ENCODE measurements around the gene MAST3. TPM values are rescaled to one million over a fixed set of nuclear protein-coding genes. Genes with fewer than 3 reads are reported as not detected.

MAST3 gene
- polyA plus RNA-seq, 1 experiment, result 2.8 TPM

DNA sequence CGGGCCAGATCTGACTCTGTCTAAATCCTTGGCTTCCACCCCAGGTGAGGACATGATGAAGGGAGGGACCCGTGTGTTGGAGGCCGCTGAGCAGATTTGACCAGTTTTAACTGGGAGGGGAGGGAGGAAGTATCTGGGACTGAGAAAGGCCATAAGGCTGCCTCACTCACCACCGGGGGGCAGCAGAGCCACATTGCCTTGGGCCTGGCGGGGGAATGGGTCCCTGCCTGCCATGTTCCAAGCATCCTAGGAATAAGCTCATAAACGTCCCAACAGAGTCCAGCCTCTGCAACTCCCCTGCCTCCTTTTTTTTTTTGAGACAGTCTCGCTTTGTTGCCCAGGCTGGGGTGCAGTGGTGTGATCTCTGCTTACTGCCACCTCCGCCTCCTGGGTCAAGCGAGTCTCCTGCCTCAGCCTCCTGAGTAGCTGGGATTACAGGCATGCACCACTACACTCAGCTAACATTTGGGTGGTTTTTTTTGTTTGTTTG, 15.5 kb downstream of the MAST3 start:
- no peak for DNase-seq (ENCODE audit: low read depth)
- CTCF ChIA-PET, result interaction anchor here (0.6 to 1.6 kb wide), 20 partner anchors 9 to 166 kb away, joined by 3 to 10 read pairs (median 4); partner anchors contain the start of genes MAST3 and MPV17L2
- Histone ChIP-seq H3K27me3 (ENCODE audit: control insufficient read depth, insufficient read depth, low read length) (no peaks in the 10 kb centered on the region), H3K4me3 (ENCODE audit: low read depth, low read length) (no peak overlapping the region), H3K36me3 (ENCODE audit: control insufficient read depth, insufficient read depth, low read length) (peaks cover 3% of the 10 kb centered on the region)
- TF ChIP-seq, protein P1, sequence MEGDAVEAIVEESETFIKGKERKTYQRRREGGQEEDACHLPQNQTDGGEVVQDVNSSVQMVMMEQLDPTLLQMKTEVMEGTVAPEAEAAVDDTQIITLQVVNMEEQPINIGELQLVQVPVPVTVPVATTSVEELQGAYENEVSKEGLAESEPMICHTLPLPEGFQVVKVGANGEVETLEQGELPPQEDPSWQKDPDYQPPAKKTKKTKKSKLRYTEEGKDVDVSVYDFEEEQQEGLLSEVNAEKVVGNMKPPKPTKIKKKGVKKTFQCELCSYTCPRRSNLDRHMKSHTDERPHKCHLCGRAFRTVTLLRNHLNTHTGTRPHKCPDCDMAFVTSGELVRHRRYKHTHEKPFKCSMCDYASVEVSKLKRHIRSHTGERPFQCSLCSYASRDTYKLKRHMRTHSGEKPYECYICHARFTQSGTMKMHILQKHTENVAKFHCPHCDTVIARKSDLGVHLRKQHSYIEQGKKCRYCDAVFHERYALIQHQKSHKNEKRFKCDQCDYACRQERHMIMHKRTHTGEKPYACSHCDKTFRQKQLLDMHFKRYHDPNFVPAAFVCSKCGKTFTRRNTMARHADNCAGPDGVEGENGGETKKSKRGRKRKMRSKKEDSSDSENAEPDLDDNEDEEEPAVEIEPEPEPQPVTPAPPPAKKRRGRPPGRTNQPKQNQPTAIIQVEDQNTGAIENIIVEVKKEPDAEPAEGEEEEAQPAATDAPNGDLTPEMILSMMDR (IDR thresholded peaks at IDR 0.05; ENCODE audit: insufficient read depth, low read depth, low read length), result peak; percentile 96
- POLR2A ChIA-PET, result interaction anchor here (0.6 to 0.7 kb wide), 2 partner anchors 39 to 103 kb away, joined by 3 to 4 read pairs; no protein-coding TSS in a partner anchor

DNA sequence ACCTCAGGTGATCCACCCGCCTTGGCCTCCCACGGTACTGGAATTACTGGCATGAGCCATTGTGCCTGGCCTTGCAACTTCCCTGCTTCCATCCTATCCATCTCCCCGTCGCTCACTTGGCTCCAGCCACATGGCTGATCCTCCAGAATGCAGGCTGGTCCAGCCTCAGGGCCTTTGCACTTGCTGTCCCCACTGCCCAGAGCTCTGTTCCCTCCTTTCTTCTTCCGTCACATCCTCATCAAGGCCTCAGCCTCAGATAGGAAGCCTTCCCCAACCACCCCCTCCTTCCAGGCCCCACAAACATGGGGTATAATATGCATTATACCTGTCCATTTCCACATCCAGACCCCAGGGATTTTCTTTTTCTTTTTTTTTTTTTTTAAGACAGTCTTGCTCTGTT, 16.2 kb downstream of the MAST3 start:
- Histone ChIP-seq H3K27me3 (ENCODE audit: control insufficient read depth, insufficient read depth, low read length) (no peaks in the 10 kb centered on the region), H3K36me3 (ENCODE audit: control insufficient read depth, insufficient read depth, low read length) (peaks cover 3% of the 10 kb centered on the region), H3K4me3 (ENCODE audit: low read depth, low read length) (no peak overlapping the region)
- DNase-seq (ENCODE audit: low read depth), result no peak
- POLR2A ChIA-PET, result no interaction called here
- TF ChIP-seq, protein P1 (IDR thresholded peaks at IDR 0.05; ENCODE audit: insufficient read depth, low read depth, low read length), result no peak
- CTCF ChIA-PET, result interaction anchor here (0.7 to 1.4 kb wide), 10 partner anchors 9 to 138 kb away, joined by 3 to 10 read pairs (median 6); partner anchors contain the start of gene MAST3

DNA sequence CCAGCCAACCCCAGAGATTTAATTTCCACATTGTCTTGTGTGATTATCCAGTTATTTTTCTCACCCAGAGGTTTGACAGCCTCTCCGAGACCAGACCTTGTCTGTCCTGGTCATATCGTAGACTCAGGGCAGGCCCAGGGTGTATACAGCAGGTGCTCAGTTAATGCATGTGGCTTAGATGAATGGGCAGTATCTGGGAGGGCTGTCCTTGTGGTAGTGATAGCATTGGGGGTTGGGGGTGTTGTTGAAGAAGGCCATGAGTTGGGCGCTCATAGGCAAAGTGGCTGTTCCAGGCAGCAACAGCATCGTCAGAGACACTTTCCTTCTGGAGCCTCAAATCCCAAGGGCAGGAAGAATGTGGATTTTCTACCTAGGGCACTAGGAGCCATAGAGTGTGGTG, 16.9 kb downstream of the MAST3 start:
- TF ChIP-seq, protein P1 (IDR thresholded peaks at IDR 0.05; ENCODE audit: insufficient read depth, low read depth, low read length), result no peak
- peaks cover 3% of the 10 kb centered on the region for H3K36me3 ChIP-seq (ENCODE audit: control insufficient read depth, insufficient read depth, low read length)
- POLR2A ChIA-PET, result no interaction called here
- H3K27me3 ChIP-seq (ENCODE audit: control insufficient read depth, insufficient read depth, low read length), result no peaks in the 10 kb centered on the region
- CTCF ChIA-PET, result interaction anchor here (1.4 kb wide), 1 partner anchor 17 kb away, joined by 6 read pairs; the partner anchor contains the start of gene MAST3
- H3K4me3 ChIP-seq (ENCODE audit: low read depth, low read length), result no peak overlapping the region
- DNase-seq (ENCODE audit: low read depth), result no peak

DNA sequence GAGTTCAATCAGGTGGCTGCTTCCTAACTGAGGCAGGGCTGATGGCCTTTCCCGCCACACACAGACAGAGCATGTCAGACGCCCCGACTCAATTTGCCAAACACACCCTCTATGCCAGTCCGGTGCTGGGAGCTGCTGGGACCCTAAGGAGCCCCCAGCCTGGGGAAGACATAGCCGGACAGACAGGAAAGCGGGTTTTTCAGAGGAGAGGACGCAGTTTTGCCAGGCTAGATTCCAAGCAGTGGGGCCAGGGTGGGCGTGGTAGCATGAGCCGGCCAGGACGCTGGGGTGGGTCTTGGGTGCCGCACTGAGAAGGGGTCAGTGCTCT, 19.8 kb downstream of the MAST3 start:
- peaks cover 4% of the 10 kb centered on the region for H3K36me3 ChIP-seq (ENCODE audit: control insufficient read depth, insufficient read depth, low read length)
- TF ChIP-seq, protein P1 (IDR thresholded peaks at IDR 0.05; ENCODE audit: insufficient read depth, low read depth, low read length), result no peak
- CTCF ChIA-PET, result interaction anchor here (1.0 to 1.6 kb wide), 2 partner anchors 8 to 13 kb away, joined by 3 to 5 read pairs; no protein-coding TSS in a partner anchor
- peak overlapping the region; percentile 37; the same call in 1 of the 2 replicates for H3K4me3 ChIP-seq (ENCODE audit: low read depth, low read length)
- DNase-seq (ENCODE audit: low read depth), result no peak
- POLR2A ChIA-PET, result interaction anchor here (0.6 kb wide), 2 partner anchors 32 to 47 kb away, joined by 4 read pairs; no protein-coding TSS in a partner anchor
- H3K27me3 ChIP-seq (ENCODE audit: control insufficient read depth, insufficient read depth, low read length), result no peaks in the 10 kb centered on the region

DNA sequence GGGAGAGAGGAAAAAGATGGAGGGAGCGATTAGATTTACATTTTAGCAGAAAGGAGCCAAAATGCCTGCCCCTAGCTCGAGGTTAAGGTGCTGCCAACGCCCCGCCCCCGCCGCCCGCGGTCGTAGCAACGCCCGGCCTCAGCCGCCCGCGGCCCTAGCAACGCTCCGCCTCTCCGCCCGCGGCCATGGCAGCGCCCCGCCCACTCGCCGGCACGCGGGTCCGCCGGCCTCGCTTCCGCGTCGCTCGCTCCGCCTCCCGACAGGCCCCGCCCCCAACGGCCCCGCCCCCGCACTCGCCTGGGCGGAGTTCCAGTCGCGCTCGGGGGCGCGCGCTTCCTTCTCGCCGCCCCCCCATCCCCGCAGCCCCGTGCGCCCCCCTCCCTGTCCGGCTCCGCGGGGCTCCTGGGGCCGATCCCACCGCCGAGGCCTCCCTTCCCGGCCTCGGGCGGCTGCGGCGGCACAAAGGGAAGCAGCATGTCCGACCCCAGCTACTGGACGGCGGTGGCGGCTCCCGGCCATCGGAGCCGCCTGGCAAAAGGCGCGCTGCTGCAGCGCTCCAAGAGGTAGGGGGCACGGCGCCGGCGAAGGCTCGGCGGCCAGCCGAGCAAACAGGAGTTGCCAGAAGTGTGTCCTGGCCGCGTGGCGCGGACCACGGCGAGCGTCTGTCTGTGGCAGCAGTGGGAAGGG, 20.3 kb downstream of the MAST3 start:
- Histone ChIP-seq H3K27me3 (ENCODE audit: control insufficient read depth, insufficient read depth, low read length) (no peaks in the 10 kb centered on the region), H3K36me3 (ENCODE audit: control insufficient read depth, insufficient read depth, low read length) (peaks cover 6% of the 10 kb centered on the region), H3K4me3 (ENCODE audit: low read depth, low read length) (peak overlapping the region; percentile 60)
- DNase-seq (ENCODE audit: low read depth), result no peak
- TF ChIP-seq, protein P1 (IDR thresholded peaks at IDR 0.05; ENCODE audit: insufficient read depth, low read depth, low read length), result 0 out of 2 replicates have a peak, but pooled peaks have one; percentile 8
- CTCF ChIA-PET, result interaction anchor here (1.0 to 2.8 kb wide), 3 partner anchors 9 to 43 kb away, joined by 3 to 10 read pairs (median 5); no protein-coding TSS in a partner anchor
- POLR2A ChIA-PET, result interaction anchor here (0.6 kb wide), 2 partner anchors 31 to 47 kb away, joined by 4 read pairs; no protein-coding TSS in a partner anchor
